SH-SY5Y (cell line): ENCODE measurements around the gene ARHGEF1.

ENCODE experiments used
- GATA2 ChIP-seq: IDR thresholded peaks from 2 replicates; pipeline ENCODE4 v1.6.1; 2011; ENCODE audit warnings: mild to moderate bottlenecking, low read depth, low read length
- GATA3 ChIP-seq: IDR thresholded peaks from 2 replicates; pipeline ENCODE4 v1.6.1; 2011; ENCODE audit warnings: low read depth, mild to moderate bottlenecking, low read length, moderate library complexity

- TF ChIP-seq GATA3 (no peak), GATA2 (no peak)
Measured at GRCh38 chr19:41868989-41869300, 14.0 kb upstream of the ARHGEF1 start.
